Psoas muscle (tissue), 8 donors: ENCODE measurements around the gene CENPT. TPM values are rescaled to one million over a fixed set of nuclear protein-coding genes. Genes with fewer than 3 reads are reported as not detected.
A peak's percentile ranks its signal among the peaks of the same experiment; 100 is the strongest.
"Not testable (repeated sequence)": the region's sequence is repeated elsewhere in the genome, so short reads cannot be mapped to it uniquely, and the experiment has no call there.

Experiments used
- ATAC-seq, 4 donors: fragments of 200-7000 bp; cut with Tn5 transposase; one replicate each; pipeline ENCODE4 v1.9.1; 2020; ENCODE audit warnings: moderate library complexity in 3 of 4, mild to moderate bottlenecking in 2 of 4
- DNase-seq, 2 donors: peaks; one replicate each; pipeline ENCODE4 v3.0.0-alpha.2; 2020
- H3K27ac ChIP-seq: fragments of 200-600 bp; one replicate; pipeline ENCODE4 v1.8.0; 2022
- H3K27me3 ChIP-seq, 3 donors: fragments of 200-600 bp in 1 of 3; one replicate each; pipeline versions ENCODE4 v1.6.1 to v1.8.0; 2013 to 2022; ENCODE audit warnings: low read length in 2 of 3, mild to moderate bottlenecking in 2 of 3, moderate library complexity in 1 of 3; ENCODE audit not compliant: insufficient read depth in 3 of 3
- H3K36me3 ChIP-seq, 2 donors: fragments of 200-600 bp in 1 of 2; one replicate each; pipeline versions ENCODE4 v1.6.1 to v1.8.0; 2013 to 2022; ENCODE audit warnings: low read depth in 1 of 2, mild to moderate bottlenecking in 1 of 2, moderate library complexity in 1 of 2; ENCODE audit not compliant: insufficient read depth in 1 of 2
- H3K4me1 ChIP-seq: fragments of 200-600 bp; one replicate; pipeline ENCODE4 v1.8.0; 2022
- H3K4me3 ChIP-seq: fragments of 200-600 bp; one replicate; pipeline ENCODE4 v1.8.0; 2022; ENCODE audit warnings: mild to moderate bottlenecking
- H3K9me3 ChIP-seq: fragments of 200-600 bp; one replicate; pipeline ENCODE4 v1.8.0; 2022
- WGBS, 3 donors: extraction: QIAGEN DNeasy Blood & Tissue Kit; methylation state at CpG; one replicate each; pipeline versions ENCODE4 v1.1.6 to v1.1.7; 2013; 5-methylcytosine and 5-hydroxymethylcytosine counted together
- intact Hi-C, 2 donors: fragments of 100-400 bp; cut with DNase I; formaldehyde crosslinking; loops; one replicate each; pipeline versions ENCODE4 v1.11.0 to v1.14.2; 2022
- polyA plus RNA-seq, 3 donors: library from polyadenylated mRNA; stranded (reverse); fragments of 200-250 nt; gene quantifications; one replicate each; pipeline ENCODE4 v1.2.3, GENCODE V29; 2013
- total RNA-seq, 4 donors: library from RNA; stranded (reverse); fragmentation: NEBNext Ultra II Directional in 2 of 4; extraction: Animal tissue kit (Norgen Biotek cat#: 25700) in 2 of 4; gene quantifications; one replicate each; pipeline versions ENCODE4 v1.2.1 to v1.2.4, GENCODE V29; 2021 to 2023
- TF ChIP-seq, protein P1 (sequence below): fragments of 200-600 bp; IDR thresholded peaks from one replicate; pipeline ENCODE4 v1.8.0; 2022; ENCODE audit warnings: antibody characterized with exemption
- donor health status: healthy with polysubstance abuse.
- donor health status: DM: no; HTN: no; CAD: no; lungs with moderate emphysema.
- donor health status: Bipolar disorder and iron deficiency.
- donor health status: healthy.
- donor health status: DM: yes; HTN: yes; CAD: no.
- donor health status: DM: no; HTN: no; CAD: no.
- donor health status: DM: no; HTN: no; CAD: no.
- donor health status: DM: yes; HTN: yes; CAD: no.

The CENPT gene
- total and polyA plus RNA-seq, 7 donors: 13.8 to 26.4 (median 19.9) TPM

- no peaks in the 10 kb centered on the region for H3K9me3 ChIP-seq
- H3K27me3 ChIP-seq: no peaks in the 10 kb centered on the region
- 54 to 70% (median 70%) methylated on average over 3 of the region's 3 CpGs for WGBS, 3 donors
- H3K27ac ChIP-seq: peak overlapping the region; percentile 87
- TF ChIP-seq, protein P1, sequence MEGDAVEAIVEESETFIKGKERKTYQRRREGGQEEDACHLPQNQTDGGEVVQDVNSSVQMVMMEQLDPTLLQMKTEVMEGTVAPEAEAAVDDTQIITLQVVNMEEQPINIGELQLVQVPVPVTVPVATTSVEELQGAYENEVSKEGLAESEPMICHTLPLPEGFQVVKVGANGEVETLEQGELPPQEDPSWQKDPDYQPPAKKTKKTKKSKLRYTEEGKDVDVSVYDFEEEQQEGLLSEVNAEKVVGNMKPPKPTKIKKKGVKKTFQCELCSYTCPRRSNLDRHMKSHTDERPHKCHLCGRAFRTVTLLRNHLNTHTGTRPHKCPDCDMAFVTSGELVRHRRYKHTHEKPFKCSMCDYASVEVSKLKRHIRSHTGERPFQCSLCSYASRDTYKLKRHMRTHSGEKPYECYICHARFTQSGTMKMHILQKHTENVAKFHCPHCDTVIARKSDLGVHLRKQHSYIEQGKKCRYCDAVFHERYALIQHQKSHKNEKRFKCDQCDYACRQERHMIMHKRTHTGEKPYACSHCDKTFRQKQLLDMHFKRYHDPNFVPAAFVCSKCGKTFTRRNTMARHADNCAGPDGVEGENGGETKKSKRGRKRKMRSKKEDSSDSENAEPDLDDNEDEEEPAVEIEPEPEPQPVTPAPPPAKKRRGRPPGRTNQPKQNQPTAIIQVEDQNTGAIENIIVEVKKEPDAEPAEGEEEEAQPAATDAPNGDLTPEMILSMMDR: no peak
- no peak overlapping the region for H3K4me3 ChIP-seq
- ATAC-seq (no peak), DNase-seq (no peak)
- peaks cover 29% of the 10 kb centered on the region for H3K4me1 ChIP-seq
- H3K36me3 ChIP-seq: peaks cover 2 to 65% of the 10 kb centered on the region in 2 donors
- intact Hi-C loops: no loop called here
Observed at GRCh38 chr16:67871256-67871655, 23.8 kb upstream of the CENPT start.

- peaks cover 2 to 75% of the 10 kb centered on the region in 2 donors for H3K36me3 ChIP-seq
- DNase-seq: no peak
- no peak for ATAC-seq
- H3K4me3 ChIP-seq: no peak overlapping the region
- TF ChIP-seq, protein P1: no peak
- intact Hi-C loops: no loop called here
- WGBS, 3 donors: 69 to 79% (median 69%) methylated on average over 7 of the region's 7 CpGs
- peaks cover 25% of the 10 kb centered on the region for H3K4me1 ChIP-seq
- no peak overlapping the region for H3K27ac ChIP-seq
- H3K9me3 ChIP-seq: no peaks in the 10 kb centered on the region
- no peaks in the 10 kb centered on the region for H3K27me3 ChIP-seq
Observed at GRCh38 chr16:67869653-67870052, 22.2 kb upstream of the CENPT start.

- Histone ChIP-seq H3K27me3 (no peaks in the 10 kb centered on the region), H3K4me3 (no peak overlapping the region), H3K27ac (no peak overlapping the region), H3K4me1 (peaks cover 28% of the 10 kb centered on the region), H3K9me3 (no peaks in the 10 kb centered on the region), H3K36me3 (peaks cover 2 to 77% of the 10 kb centered on the region in 2 donors)
- intact Hi-C loops: no loop called here
- DNase-seq (no peak), ATAC-seq (no peak)
- TF ChIP-seq, protein P1: no peak
- 91 to 96% (median 93%) methylated on average over 6 of the region's 6 CpGs for WGBS, 3 donors
Observed at GRCh38 chr16:67868290-67868689, 20.8 kb upstream of the CENPT start.

DNA sequence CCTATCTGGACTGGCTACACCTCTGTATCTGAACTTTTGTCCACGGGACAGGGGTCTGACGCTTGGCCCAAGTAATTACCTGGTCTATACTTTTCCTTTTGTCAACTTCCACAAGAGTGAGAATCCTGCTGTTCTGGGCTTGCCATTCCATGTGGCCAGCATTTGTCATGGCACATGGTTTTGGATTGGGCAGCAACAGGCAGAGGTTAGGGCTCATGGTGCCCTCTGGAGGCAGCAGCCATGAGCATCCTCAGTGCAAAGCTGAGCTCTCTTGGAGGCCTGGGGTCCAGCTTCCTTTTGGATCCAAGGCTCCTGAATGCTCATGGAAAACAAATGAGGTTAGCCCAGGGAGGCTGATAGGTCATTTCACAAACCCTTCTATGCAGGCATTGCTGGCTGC, 17.8 kb upstream of the CENPT start:
- Histone ChIP-seq H3K4me1 (peaks cover 50% of the 10 kb centered on the region), H3K9me3 (no peaks in the 10 kb centered on the region), H3K27ac (peak overlapping the region; percentile 92), H3K27me3 (no peaks in the 10 kb centered on the region), H3K36me3 (peaks cover 2 to 64% of the 10 kb centered on the region in 2 donors), H3K4me3 (no peak overlapping the region)
- ATAC-seq (peak in 1 of 4 donors; percentile 29), DNase-seq (peak; percentile 28 to 47)
- TF ChIP-seq, protein P1: no peak
- 83 to 94% (median 83%) methylated on average over 2 of the region's 2 CpGs for WGBS, 3 donors
- intact Hi-C loops: no loop called here

GRCh38 chr16:67864594-67864993, 17.1 kb upstream of the CENPT start:
- H3K4me3 ChIP-seq: no peak overlapping the region
- DNase-seq (no peak), ATAC-seq (no peak)
- H3K9me3 ChIP-seq: no peaks in the 10 kb centered on the region
- peaks cover 57% of the 10 kb centered on the region for H3K4me1 ChIP-seq
- peak overlapping the region; percentile 92 for H3K27ac ChIP-seq
- H3K36me3 ChIP-seq: peaks cover 2 to 58% of the 10 kb centered on the region in 2 donors
- H3K27me3 ChIP-seq: no peaks in the 10 kb centered on the region
- TF ChIP-seq, protein P1: no peak
- WGBS, 3 donors: 77 to 92% (median 81%) methylated on average over 2 of the region's 2 CpGs
- intact Hi-C loops: no loop called here

DNA sequence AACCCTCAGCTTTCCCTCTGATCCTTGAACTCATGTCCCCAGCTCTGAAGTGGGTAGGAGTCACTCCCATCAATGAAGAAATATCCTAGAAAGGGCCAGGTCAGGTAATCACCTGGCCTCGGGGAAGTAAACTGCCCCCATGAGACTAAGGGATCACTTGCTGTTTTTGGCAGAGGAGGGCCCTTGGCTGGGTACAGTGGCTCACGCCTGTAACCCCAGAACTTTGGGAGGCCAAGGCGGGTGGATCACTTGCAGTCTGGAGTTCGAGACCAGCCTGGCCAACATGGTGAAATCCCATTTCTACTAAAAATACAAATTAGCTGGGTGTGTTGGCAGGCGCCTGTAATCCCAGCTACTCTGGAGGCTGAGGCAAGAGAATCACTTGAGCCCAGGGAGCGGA, 16.6 kb upstream of the CENPT start:
- 54 to 80% (median 59%) methylated on average over 6 of the region's 6 CpGs for WGBS, 3 donors
- ATAC-seq, H3K9me3 ChIP-seq, intact Hi-C loops, H3K27me3 ChIP-seq, H3K4me3 ChIP-seq: not testable (repeated sequence)
- Histone ChIP-seq H3K4me1 (peaks cover 59% of the 10 kb centered on the region), H3K36me3 (peaks cover 2 to 52% of the 10 kb centered on the region in 2 donors), H3K27ac (peak overlapping the region; percentile 92)
- peak in 1 of 2 donors; percentile 52 for DNase-seq
